HK-2 (cell line): ENCODE results near the gene TMTC3.
A peak's percentile ranks its signal among the peaks of the same experiment; 100 is the strongest.

Source experiments
- DNase-seq: peaks from one replicate; pipeline ENCODE4 v3.0.0-alpha.2; 2018; ENCODE audit not compliant: unreplicated experiment

The TMTC3 gene

DNA sequence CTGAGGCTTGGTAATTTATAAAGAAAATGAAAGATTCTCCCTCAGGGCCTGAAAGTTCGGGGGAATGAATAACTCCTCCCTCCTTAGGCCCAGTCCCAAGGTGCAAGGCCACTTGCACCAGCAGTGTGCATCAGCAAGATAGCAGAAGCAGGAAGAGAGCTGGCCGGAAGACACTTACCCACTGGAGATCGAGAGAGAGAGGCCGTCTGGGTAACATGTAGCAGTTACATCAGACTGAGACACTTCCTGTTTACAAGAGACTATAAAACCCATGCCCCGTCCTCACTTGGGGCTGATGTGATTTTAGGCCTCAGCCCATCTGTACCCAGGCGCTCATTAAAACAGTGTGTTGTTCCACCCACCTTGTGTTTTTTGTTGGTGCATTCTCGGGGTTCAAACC lies 85.2 kb downstream of the TMTC3 start:
- DNase-seq = no peak

DNA sequence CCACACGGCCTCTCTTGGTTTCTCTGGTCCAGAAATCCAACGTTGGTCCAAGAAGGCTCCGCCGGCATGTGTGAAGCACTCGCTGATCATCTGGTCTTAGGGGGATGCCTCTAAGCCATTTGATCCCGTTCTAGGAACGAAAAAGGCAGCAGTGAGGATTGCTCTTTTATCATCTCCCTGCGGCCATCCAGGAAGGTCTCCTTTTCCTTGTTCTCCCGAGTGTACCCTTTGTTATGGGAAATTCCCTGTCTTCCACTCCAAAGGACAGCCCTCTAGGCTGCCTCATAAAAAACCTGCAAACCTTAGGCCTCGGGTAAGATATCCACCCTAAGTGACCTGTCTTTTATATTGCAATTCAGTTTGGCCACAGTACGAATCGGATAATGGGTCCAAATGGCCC lies 85.8 kb downstream of the TMTC3 start:
- DNase-seq = no peak

DNA sequence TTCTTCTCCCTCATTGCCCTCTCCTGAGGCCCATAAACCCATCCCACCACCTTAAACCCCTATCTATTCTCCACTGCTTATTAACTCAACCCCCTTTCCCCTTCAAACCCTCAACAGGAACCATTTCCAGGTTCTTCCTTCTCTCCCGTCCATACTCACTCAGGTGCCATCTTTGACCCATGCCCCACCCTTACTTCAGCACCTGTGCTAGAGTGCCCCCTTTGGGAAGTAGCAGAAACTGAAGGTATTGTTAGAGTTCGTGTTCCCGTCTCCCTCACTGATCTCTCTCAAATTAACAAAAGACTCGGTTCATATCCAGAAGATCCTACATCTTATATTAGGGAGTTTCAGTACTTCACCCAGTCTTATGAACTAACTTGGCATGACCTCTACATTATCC lies 86.6 kb downstream of the TMTC3 start:
- no peak for DNase-seq

DNA sequence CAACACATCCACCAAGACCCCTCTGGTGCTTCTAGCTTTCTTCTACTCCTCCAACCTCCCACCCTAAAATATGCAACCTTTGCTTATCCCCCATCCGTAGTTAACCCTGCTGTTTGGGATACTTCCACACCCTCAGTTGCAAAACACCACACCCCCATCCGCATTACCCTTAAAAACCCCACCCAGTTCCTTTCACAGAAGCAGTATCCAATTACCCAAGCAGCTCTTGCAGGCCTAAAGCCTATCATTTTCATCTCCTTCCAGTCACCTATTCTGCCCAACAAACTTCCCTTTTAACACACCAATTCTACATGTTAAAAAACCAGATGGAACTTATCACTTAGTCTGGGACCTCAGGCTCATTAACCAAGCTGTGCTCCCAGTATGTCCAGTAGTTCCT lies 88.2 kb downstream of the TMTC3 start:
- DNase-seq = no peak

DNA sequence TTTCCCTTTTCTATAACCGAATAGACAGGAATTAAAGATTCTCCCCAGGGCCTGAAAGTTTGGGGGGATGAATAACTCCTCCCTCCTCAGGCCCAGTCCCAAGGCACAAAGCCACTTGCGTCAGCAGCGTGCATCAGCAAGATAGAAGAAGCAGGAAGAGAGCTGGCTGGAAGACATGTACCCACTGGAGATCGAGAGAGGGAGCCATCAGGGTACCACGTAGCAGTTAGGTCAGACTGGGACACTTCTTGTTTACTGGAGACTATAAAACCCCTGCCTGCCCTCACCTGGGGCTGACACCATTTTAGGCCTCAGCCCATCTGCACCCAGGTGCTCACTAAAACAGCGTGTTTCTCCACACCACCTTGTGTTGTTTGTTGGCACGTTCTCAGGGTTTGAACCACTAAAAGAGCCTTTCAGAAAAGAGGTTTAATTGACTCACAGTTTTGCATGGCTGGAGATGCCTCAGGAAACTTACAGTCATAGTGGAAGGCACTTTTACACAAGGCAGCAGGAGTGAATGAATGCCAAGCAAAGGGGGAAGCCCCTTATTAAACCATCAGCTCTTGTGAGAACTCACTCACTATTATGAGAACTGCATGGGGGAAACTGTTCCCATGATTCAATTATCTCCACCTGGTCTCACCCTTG lies 93.2 kb downstream of the TMTC3 start:
- no peak for DNase-seq

DNA sequence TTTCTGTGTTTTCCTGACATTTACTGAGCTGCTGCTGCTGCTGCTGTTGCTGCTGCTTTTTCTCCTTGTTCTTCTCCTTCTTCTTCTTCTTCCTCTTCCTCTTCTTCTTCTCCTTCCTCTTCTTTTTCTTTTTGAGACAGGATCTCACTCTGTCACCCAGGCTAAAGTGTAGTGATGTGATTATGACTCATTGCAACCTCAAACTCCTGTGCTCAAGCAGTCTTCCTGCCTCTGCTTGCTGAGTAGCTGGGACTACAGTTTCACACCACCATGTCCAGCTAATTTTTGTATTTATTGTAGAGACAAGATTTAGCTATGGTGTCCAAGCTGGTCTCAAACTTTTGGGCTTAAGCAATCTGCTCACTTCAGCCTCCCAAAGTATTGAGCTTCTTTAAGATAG lies 95.8 kb downstream of the TMTC3 start:
- DNase-seq = no peak

DNA sequence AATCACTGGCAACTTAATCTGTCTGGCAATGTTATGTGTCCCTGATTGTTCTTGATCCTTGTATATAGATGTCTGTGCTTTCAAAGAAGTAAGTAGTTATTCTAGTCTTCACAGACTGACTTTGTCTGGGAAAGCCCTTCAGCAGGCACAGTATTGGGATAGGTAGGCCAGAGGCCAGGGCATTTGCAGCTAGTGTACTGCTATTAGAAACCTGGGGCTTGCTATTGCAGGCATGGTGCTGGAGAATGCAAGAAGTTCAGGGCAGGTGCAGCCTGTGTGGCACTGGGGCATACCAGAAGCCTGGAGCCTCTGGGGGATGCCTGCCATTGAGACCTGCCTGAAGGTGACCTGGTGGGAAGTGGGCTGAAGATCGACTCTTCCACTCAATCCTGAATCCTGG lies 96.3 kb downstream of the TMTC3 start:
- no peak for DNase-seq

DNA sequence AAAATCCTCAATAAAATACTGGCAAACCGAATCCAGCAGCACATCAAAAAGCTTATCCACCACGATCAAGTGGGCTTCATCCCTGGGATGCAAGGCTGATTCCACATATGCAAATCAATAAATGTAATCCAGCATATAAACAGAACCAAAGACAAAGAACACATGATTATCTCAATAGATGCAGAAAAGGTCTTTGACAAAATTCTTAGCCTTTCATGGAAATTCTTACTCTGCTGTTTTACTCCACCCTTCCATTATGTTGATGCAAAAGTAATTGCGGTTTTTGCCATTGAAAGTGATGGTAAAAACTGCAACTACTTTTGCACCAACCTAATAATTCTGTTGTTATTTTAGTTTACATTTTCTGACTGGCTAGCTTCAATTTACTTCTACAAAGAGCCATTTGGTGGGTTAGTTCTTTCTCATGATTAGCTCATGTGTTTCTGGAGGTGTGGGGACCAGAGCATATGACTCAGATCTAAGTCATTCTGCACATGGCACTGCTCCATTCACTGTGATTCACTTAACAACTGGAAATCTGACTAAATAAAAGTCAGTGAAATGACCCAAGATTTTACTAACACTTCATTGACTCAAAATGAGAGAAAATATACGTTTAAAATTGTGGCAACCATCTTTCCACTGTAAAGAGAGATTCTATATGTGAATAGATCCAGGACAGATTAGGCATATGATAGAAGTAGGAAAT lies 99.9 kb downstream of the TMTC3 start:
- peak; percentile 28 for DNase-seq

DNA sequence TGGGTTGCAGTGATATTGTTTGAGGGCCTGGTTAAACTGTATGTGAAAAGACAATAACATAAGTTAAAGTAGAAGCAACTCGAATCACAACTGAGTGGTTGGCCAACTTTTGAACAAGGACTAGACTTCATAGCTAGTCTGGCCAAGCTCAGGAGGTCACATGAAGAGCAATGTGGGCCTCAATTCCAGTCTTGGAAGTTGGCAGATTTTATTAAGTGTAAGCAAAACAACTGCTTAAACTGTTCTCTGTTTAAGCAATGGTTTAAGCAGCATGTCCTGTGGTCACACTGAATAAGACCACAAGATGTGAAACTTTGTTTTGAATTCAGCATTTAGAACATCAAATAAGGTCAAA lies 100.4 kb downstream of the TMTC3 start:
- DNase-seq = peak; percentile 25

DNA sequence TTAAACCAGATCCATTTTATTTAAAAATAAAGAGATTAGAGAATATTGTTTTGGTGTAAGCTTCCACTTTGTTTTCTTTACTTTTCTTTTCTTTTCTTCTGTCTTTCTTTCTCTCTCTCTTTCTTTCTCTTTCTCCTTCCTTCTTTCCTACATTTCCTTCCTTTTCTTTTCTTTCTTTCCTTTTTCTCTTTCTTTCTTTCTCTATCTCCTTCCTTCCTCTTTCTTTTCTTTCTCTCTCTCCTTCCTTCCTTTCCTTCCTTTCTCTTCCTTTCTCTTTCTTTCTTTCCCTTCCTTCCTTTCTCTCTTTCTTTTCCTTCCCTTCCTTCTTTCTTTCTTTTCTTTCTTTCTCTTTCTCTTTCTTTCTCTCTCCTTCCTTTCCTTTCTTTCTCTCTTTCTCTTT lies 100.8 kb downstream of the TMTC3 start:
- no peak for DNase-seq

DNA sequence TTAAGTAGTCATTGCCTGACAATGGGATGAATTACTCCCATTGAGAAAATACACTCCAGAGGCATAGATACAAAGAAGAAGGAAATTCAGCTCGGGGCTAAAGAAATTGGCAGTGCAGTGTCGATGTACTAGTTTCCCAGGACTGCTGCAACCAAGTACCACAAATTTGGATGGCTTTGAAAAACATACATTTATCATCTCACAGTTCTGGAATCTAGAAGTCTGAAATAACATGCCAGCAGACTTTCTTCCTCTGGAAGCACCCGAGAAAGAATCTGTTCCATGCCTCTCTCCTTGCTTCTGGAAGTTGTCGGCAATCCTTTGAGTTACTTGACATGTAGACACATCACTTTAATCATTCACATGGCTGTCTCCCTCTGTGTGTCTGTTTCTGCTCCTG lies 101.9 kb downstream of the TMTC3 start:
- DNase-seq = no peak

DNA sequence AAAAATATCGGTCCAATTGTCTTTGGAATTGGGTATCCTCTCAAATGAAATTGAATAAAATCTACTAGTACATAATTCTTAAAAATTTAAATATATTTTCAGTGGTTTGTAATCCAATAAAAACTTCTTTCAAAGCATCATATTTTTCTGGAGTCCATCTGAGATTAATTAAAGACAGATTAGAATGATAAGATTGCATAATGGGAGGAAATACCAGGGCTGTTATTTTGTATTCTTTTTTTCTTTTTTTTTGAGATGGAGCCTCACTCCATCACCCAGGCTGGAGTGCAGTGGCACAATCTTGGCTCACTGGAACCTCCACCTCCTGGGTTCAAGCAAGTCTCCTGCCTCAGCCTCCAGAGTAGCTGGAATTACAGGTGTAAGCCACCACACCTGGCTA lies 103.8 kb downstream of the TMTC3 start:
- no peak for DNase-seq

DNA sequence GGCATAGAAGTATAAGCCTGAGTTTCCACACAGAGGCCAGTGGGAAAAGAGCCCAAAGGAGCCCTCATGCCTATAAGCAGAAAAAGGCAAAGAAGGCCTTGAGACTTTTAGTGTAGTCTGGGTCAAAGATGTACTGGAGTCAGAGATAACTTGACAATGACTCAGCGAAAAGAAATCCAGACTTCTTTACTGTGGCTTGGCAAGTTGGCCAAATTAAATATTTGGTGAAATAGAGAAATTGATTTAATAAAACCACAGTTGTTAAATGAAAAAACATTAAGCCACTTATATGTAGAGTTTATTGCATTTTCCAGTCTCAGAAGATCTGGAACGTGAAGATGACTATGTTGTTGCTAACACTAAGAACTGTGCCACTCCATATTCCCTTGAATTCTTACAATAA lies 105.1 kb downstream of the TMTC3 start:
- no peak for DNase-seq

DNA sequence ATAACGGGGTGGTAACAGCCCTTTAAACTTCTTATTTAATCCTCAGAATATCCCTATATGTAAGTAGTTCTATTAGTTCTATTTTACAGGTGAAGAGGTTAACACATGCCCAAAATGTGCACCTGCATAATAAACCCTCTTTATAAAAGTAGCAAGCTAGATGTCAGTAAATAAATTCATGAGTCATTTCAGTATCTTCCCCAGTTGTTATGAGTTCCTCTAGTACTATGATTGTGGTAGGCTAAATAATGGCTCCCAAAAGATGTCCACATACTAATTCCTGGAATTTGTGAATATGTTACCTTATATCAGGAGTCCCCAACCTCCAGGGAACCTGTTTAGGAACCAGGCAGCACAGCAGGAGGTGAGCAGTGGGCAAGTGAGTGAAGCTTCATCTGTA lies 106.5 kb downstream of the TMTC3 start:
- no peak for DNase-seq
